ENCODE measurements around the gene UBN1.

Gene UBN1

DNA sequence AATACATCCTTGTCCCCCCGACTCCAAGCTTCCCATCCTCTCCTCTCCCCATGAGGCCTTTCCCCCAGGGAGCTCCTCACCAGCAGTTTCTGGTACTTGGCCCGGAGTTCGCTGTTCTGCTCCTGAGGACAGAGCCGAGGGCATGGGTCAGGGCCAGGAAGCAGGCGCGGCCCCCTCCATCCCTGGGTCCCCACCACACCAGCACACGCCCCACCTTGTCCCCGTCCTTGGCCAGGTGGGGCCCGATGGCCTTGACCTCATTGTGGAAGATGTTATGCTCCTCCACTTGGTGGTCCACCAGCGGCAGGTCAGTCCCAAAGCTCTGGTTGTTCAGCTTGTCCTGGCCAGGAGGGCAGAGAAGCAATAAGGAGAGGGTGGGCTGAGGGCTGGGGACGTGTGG lies 53.5 kb downstream of the UBN1 start:
- no peak for TF ChIP-seq REST (IDR thresholded peaks at IDR 0.05; ENCODE audit: insufficient read depth in 1 of 2, low read depth in 2 of 2, low read length in 2 of 2)
- TF ChIP-seq TAF1 (IDR thresholded peaks at IDR 0.05; ENCODE audit: borderline replicate concordance, insufficient read depth, low read length): no peak
- TF ChIP-seq POLR2AphosphoS5 (IDR thresholded peaks at IDR 0.05; ENCODE audit: low read depth, low read length): no peak
- no peak for TF ChIP-seq SIN3A (IDR thresholded peaks at IDR 0.05; ENCODE audit: borderline replicate concordance, insufficient read depth, low read length)
- TF ChIP-seq FOXP2 (optimal IDR thresholded peaks at IDR 0.05; ENCODE audit: borderline replicate concordance, extremely low read depth, extremely low read length, insufficient read depth): no peak

- TF ChIP-seq POLR2AphosphoS5 (IDR thresholded peaks at IDR 0.05; ENCODE audit: low read depth, low read length): no peak
- no peak for TF ChIP-seq REST (IDR thresholded peaks at IDR 0.05; ENCODE audit: insufficient read depth in 1 of 2, low read depth in 2 of 2, low read length in 2 of 2)
- no peak for TF ChIP-seq SIN3A (IDR thresholded peaks at IDR 0.05; ENCODE audit: borderline replicate concordance, insufficient read depth, low read length)
- no peak for TF ChIP-seq TAF1 (IDR thresholded peaks at IDR 0.05; ENCODE audit: borderline replicate concordance, insufficient read depth, low read length)
- no peak for TF ChIP-seq FOXP2 (optimal IDR thresholded peaks at IDR 0.05; ENCODE audit: borderline replicate concordance, extremely low read depth, extremely low read length, insufficient read depth)
Observed at GRCh38 chr16:4902038-4902437, 54.8 kb downstream of the UBN1 start.

- TF ChIP-seq TAF1 (IDR thresholded peaks at IDR 0.05; ENCODE audit: borderline replicate concordance, insufficient read depth, low read length): no peak
- no peak for TF ChIP-seq FOXP2 (optimal IDR thresholded peaks at IDR 0.05; ENCODE audit: borderline replicate concordance, extremely low read depth, extremely low read length, insufficient read depth)
- TF ChIP-seq SIN3A (IDR thresholded peaks at IDR 0.05; ENCODE audit: borderline replicate concordance, insufficient read depth, low read length): no peak
- TF ChIP-seq REST (IDR thresholded peaks at IDR 0.05; ENCODE audit: insufficient read depth in 1 of 2, low read depth in 2 of 2, low read length in 2 of 2): no peak
- TF ChIP-seq POLR2AphosphoS5 (IDR thresholded peaks at IDR 0.05; ENCODE audit: low read depth, low read length): no peak
Observed at GRCh38 chr16:4904108-4904941, 57.0 kb downstream of the UBN1 start.

- TF ChIP-seq SIN3A (IDR thresholded peaks at IDR 0.05; ENCODE audit: borderline replicate concordance, insufficient read depth, low read length) (no peak), FOXP2 (optimal IDR thresholded peaks at IDR 0.05; ENCODE audit: borderline replicate concordance, extremely low read depth, extremely low read length, insufficient read depth) (no peak), REST (IDR thresholded peaks at IDR 0.05; ENCODE audit: insufficient read depth in 1 of 2, low read depth in 2 of 2, low read length in 2 of 2) (no peak), POLR2AphosphoS5 (IDR thresholded peaks at IDR 0.05; ENCODE audit: low read depth, low read length) (no peak), TAF1 (IDR thresholded peaks at IDR 0.05; ENCODE audit: borderline replicate concordance, insufficient read depth, low read length) (no peak)
Observed at GRCh38 chr16:4904942-4905615, 57.8 kb downstream of the UBN1 start.

Data from PFSK-1 (cell line).